GM12892 (cell line): Measurements from ENCODE around the gene OBP2B.

ENCODE experiments used
- POLR2A ChIP-seq: IDR thresholded peaks from 2 replicates; pipeline ENCODE4 v1.6.1; 2011; ENCODE audit warnings: low read depth, low read length, control low read depth
- POLR2AphosphoS5 ChIP-seq: IDR thresholded peaks from 2 replicates; pipeline ENCODE4 v1.6.1; 2011; ENCODE audit warnings: low read depth, low read length, control low read depth
- TAF1 ChIP-seq: IDR thresholded peaks from 2 replicates; pipeline ENCODE4 v1.6.1; 2011; ENCODE audit warnings: low read depth, mild to moderate bottlenecking, control low read depth, low read length, borderline replicate concordance

- no peak for TF ChIP-seq POLR2AphosphoS5
- no peak for TF ChIP-seq POLR2A
- no peak for TF ChIP-seq TAF1
These were observed 4.6 kb downstream of the OBP2B start for GRCh38 chr9:133204335-133204992.
